Measurements from ENCODE around the gene POLD2.

GRCh38 chr7:44098092-44099068 is 25.0 kb downstream of the POLD2 start:
- TF ChIP-seq CTCF (conservative IDR thresholded peaks at IDR 0.05) (no peak), ZFX (IDR thresholded peaks at IDR 0.05) (no peak)

Data from C4-2B (cell line).